Panc1 (cell line): ENCODE data around the gene FTO.

Experiments
- POLR2AphosphoS5 ChIP-seq: IDR thresholded peaks from 2 replicates; pipeline ENCODE4 v1.6.1; 2012; ENCODE audit warnings: mild to moderate bottlenecking, low read depth, low read length, moderate library complexity
- TCF7L2 ChIP-seq: IDR thresholded peaks from 2 replicates; pipeline ENCODE4 v1.6.1; 2011; ENCODE audit warnings: mild to moderate bottlenecking, low read depth, low read length, inconsistent platforms
- TF ChIP-seq, protein P1 (sequence below): fragments of 450-650 bp; IDR thresholded peaks from 2 replicates; pipeline ENCODE4 v1.5.1; 2017; ENCODE audit warnings: mild to moderate bottlenecking
- TF ChIP-seq, protein P2 (sequence below), 2 experiments: IDR thresholded peaks; 2 replicates each; pipeline ENCODE4 v1.6.1; 2011 to 2012; ENCODE audit warnings: low read depth in 2 of 2, control low read depth in 1 of 2, low read length in 1 of 2, mild to moderate bottlenecking in 1 of 2, moderate library complexity in 1 of 2; ENCODE audit not compliant: insufficient read depth in 1 of 2

DNA sequence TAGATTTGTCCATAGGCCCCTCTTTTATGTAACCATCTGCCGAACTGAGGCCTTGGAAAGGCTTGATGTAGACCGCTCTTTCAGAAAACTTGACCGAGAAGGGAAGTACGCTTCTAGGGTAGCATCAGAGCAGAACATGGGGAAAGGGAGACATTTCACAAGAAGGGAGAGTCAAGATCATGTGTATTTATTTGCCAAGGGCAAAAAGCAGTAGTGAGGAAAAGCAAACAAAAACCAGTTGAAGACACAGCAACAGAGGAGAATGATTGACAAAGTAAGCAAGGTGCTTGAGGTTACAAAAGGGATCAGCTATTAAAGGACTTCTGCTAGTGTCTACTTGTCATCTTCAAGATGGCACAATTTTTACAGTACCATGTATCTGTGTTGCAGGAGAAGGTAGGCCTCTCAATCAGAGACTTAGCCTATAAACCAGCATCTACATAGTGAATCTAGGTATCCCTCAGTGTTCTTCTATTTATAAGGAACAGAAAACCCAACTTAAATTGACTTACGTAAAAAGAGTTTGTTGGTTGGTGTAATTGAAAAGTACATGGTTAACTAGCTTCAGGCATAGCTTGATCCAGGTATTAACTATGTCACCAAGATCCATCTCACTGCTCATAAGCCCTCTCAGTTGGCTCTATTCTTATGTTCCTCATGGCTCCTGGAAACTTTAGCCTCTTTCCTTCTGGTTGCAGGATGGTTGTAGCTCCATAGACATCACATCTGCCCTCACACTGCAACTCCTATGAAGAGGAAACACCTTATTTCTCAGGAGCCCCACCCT is 294.3 kb downstream of the FTO start:
- TF ChIP-seq, protein P1, sequence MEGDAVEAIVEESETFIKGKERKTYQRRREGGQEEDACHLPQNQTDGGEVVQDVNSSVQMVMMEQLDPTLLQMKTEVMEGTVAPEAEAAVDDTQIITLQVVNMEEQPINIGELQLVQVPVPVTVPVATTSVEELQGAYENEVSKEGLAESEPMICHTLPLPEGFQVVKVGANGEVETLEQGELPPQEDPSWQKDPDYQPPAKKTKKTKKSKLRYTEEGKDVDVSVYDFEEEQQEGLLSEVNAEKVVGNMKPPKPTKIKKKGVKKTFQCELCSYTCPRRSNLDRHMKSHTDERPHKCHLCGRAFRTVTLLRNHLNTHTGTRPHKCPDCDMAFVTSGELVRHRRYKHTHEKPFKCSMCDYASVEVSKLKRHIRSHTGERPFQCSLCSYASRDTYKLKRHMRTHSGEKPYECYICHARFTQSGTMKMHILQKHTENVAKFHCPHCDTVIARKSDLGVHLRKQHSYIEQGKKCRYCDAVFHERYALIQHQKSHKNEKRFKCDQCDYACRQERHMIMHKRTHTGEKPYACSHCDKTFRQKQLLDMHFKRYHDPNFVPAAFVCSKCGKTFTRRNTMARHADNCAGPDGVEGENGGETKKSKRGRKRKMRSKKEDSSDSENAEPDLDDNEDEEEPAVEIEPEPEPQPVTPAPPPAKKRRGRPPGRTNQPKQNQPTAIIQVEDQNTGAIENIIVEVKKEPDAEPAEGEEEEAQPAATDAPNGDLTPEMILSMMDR = no peak
- no peak for TF ChIP-seq TCF7L2
- TF ChIP-seq POLR2AphosphoS5 = no peak
- TF ChIP-seq, protein P2, sequence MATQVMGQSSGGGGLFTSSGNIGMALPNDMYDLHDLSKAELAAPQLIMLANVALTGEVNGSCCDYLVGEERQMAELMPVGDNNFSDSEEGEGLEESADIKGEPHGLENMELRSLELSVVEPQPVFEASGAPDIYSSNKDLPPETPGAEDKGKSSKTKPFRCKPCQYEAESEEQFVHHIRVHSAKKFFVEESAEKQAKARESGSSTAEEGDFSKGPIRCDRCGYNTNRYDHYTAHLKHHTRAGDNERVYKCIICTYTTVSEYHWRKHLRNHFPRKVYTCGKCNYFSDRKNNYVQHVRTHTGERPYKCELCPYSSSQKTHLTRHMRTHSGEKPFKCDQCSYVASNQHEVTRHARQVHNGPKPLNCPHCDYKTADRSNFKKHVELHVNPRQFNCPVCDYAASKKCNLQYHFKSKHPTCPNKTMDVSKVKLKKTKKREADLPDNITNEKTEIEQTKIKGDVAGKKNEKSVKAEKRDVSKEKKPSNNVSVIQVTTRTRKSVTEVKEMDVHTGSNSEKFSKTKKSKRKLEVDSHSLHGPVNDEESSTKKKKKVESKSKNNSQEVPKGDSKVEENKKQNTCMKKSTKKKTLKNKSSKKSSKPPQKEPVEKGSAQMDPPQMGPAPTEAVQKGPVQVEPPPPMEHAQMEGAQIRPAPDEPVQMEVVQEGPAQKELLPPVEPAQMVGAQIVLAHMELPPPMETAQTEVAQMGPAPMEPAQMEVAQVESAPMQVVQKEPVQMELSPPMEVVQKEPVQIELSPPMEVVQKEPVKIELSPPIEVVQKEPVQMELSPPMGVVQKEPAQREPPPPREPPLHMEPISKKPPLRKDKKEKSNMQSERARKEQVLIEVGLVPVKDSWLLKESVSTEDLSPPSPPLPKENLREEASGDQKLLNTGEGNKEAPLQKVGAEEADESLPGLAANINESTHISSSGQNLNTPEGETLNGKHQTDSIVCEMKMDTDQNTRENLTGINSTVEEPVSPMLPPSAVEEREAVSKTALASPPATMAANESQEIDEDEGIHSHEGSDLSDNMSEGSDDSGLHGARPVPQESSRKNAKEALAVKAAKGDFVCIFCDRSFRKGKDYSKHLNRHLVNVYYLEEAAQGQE (IDR thresholded peaks at IDR 0.05; ENCODE audit: insufficient read depth in 1 of 2, low read depth in 2 of 2, low read length in 1 of 2) = no peak
